GM18505 (cell line): ENCODE results near the gene SP100.
"Not testable (repeated sequence)": the region's sequence is repeated elsewhere in the genome, so short reads cannot be mapped to it uniquely, and the experiment has no call there.

Experiments
- ATAC-seq: cut with Tn5 transposase; IDR thresholded peaks from one replicate; pipeline ENCODE4 v1.9.1; 2021; ENCODE audit not compliant: unreplicated experiment
- POLR2A ChIP-seq: IDR thresholded peaks from 4 replicates; pipeline ENCODE4 v1.6.1; 2011; ENCODE audit warnings: borderline replicate concordance; ENCODE audit not compliant: insufficient read depth, insufficient read length; ENCODE audit errors: extremely low read depth

The SP100 gene

GRCh38 chr2:230416061-230416721, at the start of gene SP100:
TSS of gene SP100 (plus strand) at chr2:230416201. CDS start at chr2:230416297, 96 bp downstream.
- peak; percentile 72 for ATAC-seq

GRCh38 chr2:230382108-230382507, 33.9 kb upstream of the SP100 start:
- TF ChIP-seq POLR2A, result no peak
- no peak for ATAC-seq

More at GRCh38 chr2:230416061-230416721, at the start of gene SP100:
- peak; percentile 95 for TF ChIP-seq POLR2A

- TF ChIP-seq POLR2A, result no peak
- no peak for ATAC-seq
These were observed 32.5 kb upstream of the SP100 start for GRCh38 chr2:230383453-230383852.

GRCh38 chr2:230384986-230385385, 31.0 kb upstream of the SP100 start:
- TF ChIP-seq POLR2A, result no peak
- no peak for ATAC-seq

- ATAC-seq, result no peak
- no peak for TF ChIP-seq POLR2A
These were observed 21.7 kb upstream of the SP100 start for GRCh38 chr2:230394301-230394700.

GRCh38 chr2:230398698-230399097, 17.3 kb upstream of the SP100 start:
- ATAC-seq, result not testable (repeated sequence)

GRCh38 chr2:230400041-230400440, 16.0 kb upstream of the SP100 start:
- TF ChIP-seq POLR2A, result no peak
- no peak for ATAC-seq

GRCh38 chr2:230400454-230400853, 15.5 kb upstream of the SP100 start:
- TF ChIP-seq POLR2A, result no peak

GRCh38 chr2:230401026-230401425, 15.0 kb upstream of the SP100 start:
- not testable (repeated sequence) for ATAC-seq

More at GRCh38 chr2:230400454-230400853, 15.5 kb upstream of the SP100 start:
- no peak for ATAC-seq

GRCh38 chr2:230403746-230404145, 12.3 kb upstream of the SP100 start:
- TF ChIP-seq POLR2A, result no peak

GRCh38 chr2:230405824-230406223, 10.2 kb upstream of the SP100 start:
- TF ChIP-seq POLR2A, result no peak
- no peak for ATAC-seq

More at GRCh38 chr2:230403746-230404145, 12.3 kb upstream of the SP100 start:
- no peak for ATAC-seq

- no peak for ATAC-seq
These were observed 7.7 kb upstream of the SP100 start for GRCh38 chr2:230408244-230408842.

GRCh38 chr2:230409316-230409715, 6.7 kb upstream of the SP100 start:
- ATAC-seq, result not testable (repeated sequence)

More at GRCh38 chr2:230408244-230408842, 7.7 kb upstream of the SP100 start:
- TF ChIP-seq POLR2A, result no peak

GRCh38 chr2:230410263-230410662, 5.7 kb upstream of the SP100 start:
- no peak for TF ChIP-seq POLR2A
- no peak for ATAC-seq
